A673 (cell line): ENCODE results near the gene MRM3. TPM values are rescaled to one million over a fixed set of nuclear protein-coding genes. Genes with fewer than 3 reads are reported as not detected.

Experiments
- BruUV-seq: library from RNA; stranded (reverse); fragments of 400-500 nt; replicated peaks from 2 replicates; lab custom pipeline; 2021; lab: Mats Ljungman, UMichigan
- CTCF ChIA-PET: fragments of 300-600 bp; sonication (Branson Sonifier 250); formaldehyde crosslinking; loops from one replicate; lab custom pipeline; 2022; ENCODE audit warnings: antibody characterized with exemption; lab: Charles Lee
- POLR2A ChIA-PET: fragments of 300-600 bp; sonication (Branson Sonifier 250); formaldehyde crosslinking; loops from one replicate; lab custom pipeline; 2022; ENCODE audit warnings: antibody characterized with exemption; ENCODE audit not compliant: low non-redundant PET; lab: Charles Lee
- DNase-seq: peaks from one replicate; pipeline ENCODE4 v3.0.0-alpha.2; 2015; ENCODE audit warnings: low spot score
- H3K27ac ChIP-seq: fragments of 200-600 bp; sonication (generic); 2 replicates; pipeline ENCODE4 v1.5.1; 2016; ENCODE audit warnings: mixed run types, low read depth, mild to moderate bottlenecking, mixed read lengths, antibody characterized with exemption, low read length; ENCODE audit not compliant: poor library complexity, severe bottlenecking
- H3K27me3 ChIP-seq: fragments of 200-600 bp; sonication (generic); replicated peaks from 2 replicates; pipeline ENCODE4 v1.6.1; 2017; ENCODE audit warnings: mixed run types, low read depth, mild to moderate bottlenecking, mixed read lengths, antibody characterized with exemption, low read length; ENCODE audit not compliant: insufficient read depth, poor library complexity
- H3K36me3 ChIP-seq: fragments of 200-600 bp; sonication (generic); 2 replicates; pipeline ENCODE4 v1.6.1; 2016; ENCODE audit warnings: mixed run types, mild to moderate bottlenecking, mixed read lengths, antibody characterized with exemption, low read length; ENCODE audit not compliant: insufficient read depth, poor library complexity, severe bottlenecking
- H3K4me1 ChIP-seq: fragments of 200-600 bp; sonication (generic); 2 replicates; pipeline ENCODE4 v1.6.1; 2017; ENCODE audit warnings: mixed run types, mild to moderate bottlenecking, mixed read lengths, antibody characterized with exemption, low read length; ENCODE audit not compliant: insufficient read depth, poor library complexity, severe bottlenecking
- H3K4me3 ChIP-seq: fragments of 200-600 bp; sonication (generic); 2 replicates; pipeline ENCODE4 v1.5.1; 2016; ENCODE audit warnings: low read depth, mixed run types, mild to moderate bottlenecking, mixed read lengths, low read length; ENCODE audit not compliant: poor library complexity, severe bottlenecking
- H3K9me3 ChIP-seq: fragments of 200-600 bp; sonication (generic); 2 replicates; pipeline ENCODE4 v1.6.1; 2016; ENCODE audit warnings: mixed run types, low read depth, mild to moderate bottlenecking, mixed read lengths, antibody characterized with exemption, low read length; ENCODE audit not compliant: poor library complexity, severe bottlenecking
- EZH2 ChIP-seq: fragments of 200-600 bp; sonication (generic); IDR thresholded peaks from 2 replicates; pipeline ENCODE4 v1.6.1; 2017; ENCODE audit warnings: borderline replicate concordance, low read depth, mild to moderate bottlenecking, mixed read lengths, antibody characterized with exemption, low read length; ENCODE audit not compliant: poor library complexity, severe bottlenecking
- intact Hi-C: fragments of 100-400 bp; cut with micrococcal nuclease; formaldehyde crosslinking; loops from one replicate; pipeline ENCODE4 v1.10.0; 2022; ENCODE audit not compliant: unreplicated experiment
- total RNA-seq: library from RNA; stranded (reverse); gene quantifications from 2 replicates; pipeline ENCODE4 v1.2.3, GENCODE V29; 2021
- TF ChIP-seq, protein P1 (sequence below): fragments of 300-800, 200-600 bp; sonication (generic); conservative IDR thresholded peaks from 2 replicates; pipeline ENCODE4 v1.5.1; 2017; ENCODE audit warnings: low read depth, mild to moderate bottlenecking, antibody characterized with exemption, low read length, moderate library complexity, mixed read lengths

The MRM3 gene
- total RNA-seq, 1 experiment from 2014 or later: 39.5 TPM

DNA sequence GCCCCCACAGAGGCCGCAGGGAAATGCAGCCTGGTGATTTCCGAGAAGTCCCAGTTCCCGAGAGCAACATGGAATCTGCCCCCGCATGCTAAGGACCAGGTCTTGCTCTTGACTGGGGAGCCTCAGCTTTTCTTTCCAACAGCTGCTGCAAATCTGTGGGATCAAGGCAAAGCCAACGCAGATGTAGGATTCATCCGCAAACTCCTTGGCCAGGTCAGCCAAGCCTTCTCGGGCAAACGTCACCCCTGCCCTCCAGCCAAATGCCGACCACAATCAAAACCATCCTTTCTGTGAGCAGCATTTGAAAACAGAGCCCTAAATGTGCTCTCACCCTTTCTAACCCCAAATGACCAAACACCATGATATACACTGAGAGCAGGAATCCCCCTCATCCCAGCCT is 54.0 kb downstream of the MRM3 start:
- BruUV-seq: no TSS peak
- Histone ChIP-seq H3K4me3 (no peak overlapping the region), H3K9me3 (no peaks in the 10 kb centered on the region), H3K4me1 (no peaks in the 10 kb centered on the region), H3K27ac (no peak overlapping the region), H3K36me3 (no peaks in the 10 kb centered on the region), H3K27me3 (no peaks in the 10 kb centered on the region)
- no peak for TF ChIP-seq EZH2
- TF ChIP-seq, protein P1, sequence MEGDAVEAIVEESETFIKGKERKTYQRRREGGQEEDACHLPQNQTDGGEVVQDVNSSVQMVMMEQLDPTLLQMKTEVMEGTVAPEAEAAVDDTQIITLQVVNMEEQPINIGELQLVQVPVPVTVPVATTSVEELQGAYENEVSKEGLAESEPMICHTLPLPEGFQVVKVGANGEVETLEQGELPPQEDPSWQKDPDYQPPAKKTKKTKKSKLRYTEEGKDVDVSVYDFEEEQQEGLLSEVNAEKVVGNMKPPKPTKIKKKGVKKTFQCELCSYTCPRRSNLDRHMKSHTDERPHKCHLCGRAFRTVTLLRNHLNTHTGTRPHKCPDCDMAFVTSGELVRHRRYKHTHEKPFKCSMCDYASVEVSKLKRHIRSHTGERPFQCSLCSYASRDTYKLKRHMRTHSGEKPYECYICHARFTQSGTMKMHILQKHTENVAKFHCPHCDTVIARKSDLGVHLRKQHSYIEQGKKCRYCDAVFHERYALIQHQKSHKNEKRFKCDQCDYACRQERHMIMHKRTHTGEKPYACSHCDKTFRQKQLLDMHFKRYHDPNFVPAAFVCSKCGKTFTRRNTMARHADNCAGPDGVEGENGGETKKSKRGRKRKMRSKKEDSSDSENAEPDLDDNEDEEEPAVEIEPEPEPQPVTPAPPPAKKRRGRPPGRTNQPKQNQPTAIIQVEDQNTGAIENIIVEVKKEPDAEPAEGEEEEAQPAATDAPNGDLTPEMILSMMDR: no peak
- ChIA-PET POLR2A (no interaction called here), CTCF (no interaction called here)
- no peak for DNase-seq
- intact Hi-C loops: no loop called here

DNA sequence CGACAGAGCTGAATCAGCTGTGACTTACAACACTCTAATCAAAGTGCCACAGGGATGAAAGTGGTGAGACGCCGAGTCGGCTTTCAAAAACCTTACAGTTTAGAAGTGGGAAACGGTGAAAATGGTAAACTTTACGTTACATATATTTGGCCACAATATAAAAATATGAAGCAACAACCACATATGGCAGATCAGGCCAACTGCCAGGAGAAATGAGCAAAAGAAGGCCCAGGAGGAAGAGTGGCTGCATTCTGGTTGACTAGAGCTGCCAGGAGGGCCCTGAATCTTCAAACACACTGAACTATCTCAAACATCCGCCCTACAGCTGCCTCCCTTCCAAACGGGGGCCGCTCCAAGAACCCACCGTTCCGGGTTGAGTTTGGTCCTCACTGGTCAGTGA is 56.3 kb downstream of the MRM3 start:
- CTCF ChIA-PET: no interaction called here
- no peak overlapping the region for H3K4me3 ChIP-seq
- no peaks in the 10 kb centered on the region for H3K27me3 ChIP-seq
- H3K27ac ChIP-seq: no peak overlapping the region
- TF ChIP-seq, protein P1: no peak
- no peak for TF ChIP-seq EZH2
- no peaks in the 10 kb centered on the region for H3K4me1 ChIP-seq
- intact Hi-C loops: no loop called here
- BruUV-seq: no TSS peak
- no peaks in the 10 kb centered on the region for H3K9me3 ChIP-seq
- H3K36me3 ChIP-seq: no peaks in the 10 kb centered on the region
- POLR2A ChIA-PET: no interaction called here
- DNase-seq: no peak

DNA sequence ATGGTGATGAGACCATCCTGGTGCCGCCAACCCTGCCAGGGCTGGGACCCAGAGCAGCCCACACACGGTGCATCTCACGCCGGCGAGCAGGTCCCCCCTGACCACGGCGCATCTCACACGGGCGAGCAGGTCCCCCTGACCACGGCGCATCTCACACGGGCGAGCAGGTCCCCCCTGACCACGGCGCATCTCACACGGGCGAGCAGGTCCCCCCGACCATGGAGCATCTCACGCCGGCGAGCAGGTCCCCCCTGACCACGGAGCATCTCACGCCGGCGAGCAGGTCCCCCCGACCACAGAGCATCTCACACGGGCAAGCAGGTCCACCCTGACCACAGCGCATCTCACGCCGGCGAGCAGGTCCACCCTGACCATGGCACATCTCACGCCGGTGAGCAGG is 59.2 kb downstream of the MRM3 start:
- Histone ChIP-seq H3K27me3 (peaks cover under 1% of the 10 kb centered on the region), H3K4me3 (no peak overlapping the region), H3K9me3 (no peaks in the 10 kb centered on the region), H3K27ac (no peak overlapping the region), H3K4me1 (peaks cover 2% of the 10 kb centered on the region), H3K36me3 (no peaks in the 10 kb centered on the region)
- DNase-seq: peak; percentile 30
- ChIA-PET POLR2A (no interaction called here), CTCF (no interaction called here)
- BruUV-seq: no TSS peak
- intact Hi-C loops: no loop called here
- TF ChIP-seq, protein P1: no peak
- TF ChIP-seq EZH2: no peak

Other genes starting within 250 kb of the MRM3 start
- 80.0 and 92.3 TPM in 2 replicates for gene VPS53, start 67.5 kb upstream of the MRM3 start, total RNA-seq
- gene TLCD3A, start 49.8 kb upstream of the MRM3 start, total RNA-seq: 38.7 and 49.2 TPM in 2 replicates
- 58.7 and 66.3 TPM in 2 replicates for gene GEMIN4, start 30.1 kb upstream of the MRM3 start, total RNA-seq
- 110 and 122 TPM in 2 replicates for gene GLOD4, start 73 bp upstream of the MRM3 start, total RNA-seq
- gene NXN, start 197.4 kb downstream of the MRM3 start, total RNA-seq: 6.0 and 9.8 TPM in 2 replicates
- 20.0 and 21.8 TPM in 2 replicates for gene TIMM22, start 214.8 kb downstream of the MRM3 start, total RNA-seq